Prostate gland (tissue), 2 donors: ENCODE results near the gene CUX1. TPM values are rescaled to one million over a fixed set of nuclear protein-coding genes. Genes with fewer than 3 reads are reported as not detected.
A peak's percentile ranks its signal among the peaks of the same experiment; 100 is the strongest.

Experiments
- DNase-seq: peaks from one replicate; pipeline ENCODE4 v3.0.0-alpha.2; 2019; ENCODE audit warnings: low spot score
- H3K27ac ChIP-seq, 2 donors: fragments of 200-600 bp; sonication (generic); 2 replicates each; pipeline ENCODE4 v1.5.1; 2017 to 2019
- H3K27me3 ChIP-seq: fragments of 200-600 bp; sonication (generic); replicated peaks from 2 replicates; pipeline ENCODE4 v1.5.1; 2019; ENCODE audit not compliant: insufficient read depth
- H3K36me3 ChIP-seq, 2 donors: fragments of 200-600 bp; sonication (generic); 1 replicate in 1 of 2; 2 replicates in 1 of 2; pipeline versions ENCODE4 v1.5.1 to v1.8.1; 2017 to 2019
- H3K4me1 ChIP-seq: fragments of 200-600 bp; sonication (generic); replicated peaks from 2 replicates; pipeline ENCODE4 v1.5.1; 2019
- H3K4me3 ChIP-seq, 2 donors: fragments of 200-600 bp; sonication (generic); 2 replicates each; pipeline ENCODE4 v1.5.1; 2017 to 2019
- H3K9me3 ChIP-seq: fragments of 200-600 bp; sonication (generic); 2 replicates; pipeline ENCODE4 v1.5.1; 2017
- POLR2A ChIP-seq: fragments of 450-650 bp; IDR thresholded peaks from one replicate; pipeline ENCODE4 v1.6.1; 2016; ENCODE audit warnings: antibody characterized with exemption, mild to moderate bottlenecking
- POLR2AphosphoS5 ChIP-seq: sonication (generic); formaldehyde crosslinking; IDR thresholded peaks from one replicate; pipeline ENCODE4 v1.6.1; 2017; ENCODE audit warnings: antibody characterized with exemption
- WGBS: methylation state at CpG from one replicate; pipeline ENCODE4 v1.1.5; 2018; 5-methylcytosine and 5-hydroxymethylcytosine counted together
- intact Hi-C: fragments of 100-400 bp; cut with DNase I; formaldehyde crosslinking; loops from one replicate; pipeline ENCODE4 v1.14.2; 2022
- total RNA-seq, 2 donors: library from RNA; depleted of rRNA; stranded (reverse); fragments of >200 nt; gene quantifications; one replicate each; pipeline ENCODE4 v1.1.0, GENCODE V29; 2016
- TF ChIP-seq, protein P1 (sequence below), 4 experiments: fragments of 200-600 bp in 2 of 4; fragments of 450-650 bp in 2 of 4; sonication (generic) in 2 of 4; IDR thresholded peaks; 1 replicate in 3 of 4; 2 replicates in 1 of 4; pipeline ENCODE4 v1.5.1; 2016 to 2019; ENCODE audit warnings: antibody characterized with exemption in 4 of 4, mild to moderate bottlenecking in 2 of 4, moderate library complexity in 2 of 4

CUX1 gene
- total RNA-seq, 2 donors from 2014 or later, result 96.3 to 99.2 TPM

DNA sequence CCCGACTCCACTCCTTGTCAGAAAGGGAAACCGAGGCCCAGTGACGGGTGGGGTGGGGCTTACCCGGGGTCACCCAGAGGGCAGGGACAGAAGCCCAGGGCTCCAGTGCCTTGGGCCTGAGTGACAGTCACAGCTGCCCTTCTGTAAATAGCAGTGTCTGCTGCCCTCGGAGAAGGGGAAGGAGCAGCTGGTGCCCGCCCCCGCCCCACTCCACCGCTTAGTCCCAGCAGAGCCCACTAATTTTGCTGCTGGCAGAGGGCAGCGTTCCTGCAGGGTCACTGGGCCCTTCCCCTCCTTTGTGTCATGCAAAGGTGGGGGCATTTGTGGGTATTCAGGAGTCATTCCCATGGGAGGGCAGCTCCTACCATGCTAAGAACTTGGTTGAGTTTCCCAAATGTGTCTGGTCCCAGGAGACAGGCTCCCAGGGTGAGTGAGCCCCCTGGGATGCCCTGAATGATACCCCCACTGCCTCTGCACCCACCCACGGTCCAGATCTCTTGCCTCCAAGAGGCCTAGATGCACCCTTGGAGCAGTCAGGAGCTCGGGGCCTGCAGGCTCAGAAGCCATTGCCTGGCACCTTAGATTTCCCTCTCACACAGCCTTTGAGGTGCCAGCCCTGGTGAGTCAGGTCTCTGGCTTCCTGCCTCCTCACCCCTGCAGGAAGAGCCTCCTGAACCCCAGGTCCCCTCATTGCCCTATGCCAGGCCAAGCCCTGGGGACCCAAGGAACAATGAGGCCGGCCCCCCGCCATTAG lies 486.4 kb downstream of the CUX1 start:
- Histone ChIP-seq H3K4me3 (no peak overlapping the region), H3K36me3 (no peaks in the 10 kb centered on the region), H3K27me3 (no peaks in the 10 kb centered on the region), H3K9me3 (no peaks in the 10 kb centered on the region), H3K27ac (no peak overlapping the region), H3K4me1 (peaks cover 6% of the 10 kb centered on the region)
- intact Hi-C loops, result no loop called here
- WGBS, result 86% methylated on average over 13 of the region's 13 CpGs
- no peak for DNase-seq
- no peak for TF ChIP-seq POLR2AphosphoS5
- no peak for TF ChIP-seq POLR2A
- TF ChIP-seq, protein P1, sequence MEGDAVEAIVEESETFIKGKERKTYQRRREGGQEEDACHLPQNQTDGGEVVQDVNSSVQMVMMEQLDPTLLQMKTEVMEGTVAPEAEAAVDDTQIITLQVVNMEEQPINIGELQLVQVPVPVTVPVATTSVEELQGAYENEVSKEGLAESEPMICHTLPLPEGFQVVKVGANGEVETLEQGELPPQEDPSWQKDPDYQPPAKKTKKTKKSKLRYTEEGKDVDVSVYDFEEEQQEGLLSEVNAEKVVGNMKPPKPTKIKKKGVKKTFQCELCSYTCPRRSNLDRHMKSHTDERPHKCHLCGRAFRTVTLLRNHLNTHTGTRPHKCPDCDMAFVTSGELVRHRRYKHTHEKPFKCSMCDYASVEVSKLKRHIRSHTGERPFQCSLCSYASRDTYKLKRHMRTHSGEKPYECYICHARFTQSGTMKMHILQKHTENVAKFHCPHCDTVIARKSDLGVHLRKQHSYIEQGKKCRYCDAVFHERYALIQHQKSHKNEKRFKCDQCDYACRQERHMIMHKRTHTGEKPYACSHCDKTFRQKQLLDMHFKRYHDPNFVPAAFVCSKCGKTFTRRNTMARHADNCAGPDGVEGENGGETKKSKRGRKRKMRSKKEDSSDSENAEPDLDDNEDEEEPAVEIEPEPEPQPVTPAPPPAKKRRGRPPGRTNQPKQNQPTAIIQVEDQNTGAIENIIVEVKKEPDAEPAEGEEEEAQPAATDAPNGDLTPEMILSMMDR (IDR thresholded peaks at IDR 0.05), result no peak

DNA sequence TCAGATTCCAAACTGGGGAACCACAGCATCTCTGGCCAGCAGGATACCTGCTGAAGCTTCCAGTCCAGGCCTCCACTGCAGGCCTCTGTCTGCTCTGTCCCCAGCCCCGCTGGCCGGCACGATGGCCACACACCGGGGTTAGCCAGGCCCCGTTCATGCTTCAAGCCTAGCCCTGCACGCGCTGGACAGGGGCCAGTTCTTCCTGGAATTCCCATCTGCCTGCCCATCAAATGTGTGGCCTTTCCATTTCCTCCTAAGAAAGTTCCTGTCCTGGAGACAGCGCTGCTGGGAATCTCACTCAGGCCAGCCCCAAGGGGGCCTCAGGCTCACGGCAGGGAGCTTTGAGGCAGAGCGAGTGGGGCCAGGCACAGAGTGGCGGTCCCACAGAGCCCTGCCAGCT lies 487.2 kb downstream of the CUX1 start:
- TF ChIP-seq POLR2AphosphoS5, result no peak
- TF ChIP-seq POLR2A, result no peak
- TF ChIP-seq, protein P1 (IDR thresholded peaks at IDR 0.05), result no peak
- 73% methylated on average over 11 of the region's 11 CpGs for WGBS
- Histone ChIP-seq H3K27ac (no peak overlapping the region), H3K36me3 (no peaks in the 10 kb centered on the region), H3K4me3 (no peak overlapping the region), H3K27me3 (no peaks in the 10 kb centered on the region), H3K9me3 (no peaks in the 10 kb centered on the region), H3K4me1 (peaks cover 6% of the 10 kb centered on the region)
- DNase-seq, result no peak
- intact Hi-C loops, result no loop called here

DNA sequence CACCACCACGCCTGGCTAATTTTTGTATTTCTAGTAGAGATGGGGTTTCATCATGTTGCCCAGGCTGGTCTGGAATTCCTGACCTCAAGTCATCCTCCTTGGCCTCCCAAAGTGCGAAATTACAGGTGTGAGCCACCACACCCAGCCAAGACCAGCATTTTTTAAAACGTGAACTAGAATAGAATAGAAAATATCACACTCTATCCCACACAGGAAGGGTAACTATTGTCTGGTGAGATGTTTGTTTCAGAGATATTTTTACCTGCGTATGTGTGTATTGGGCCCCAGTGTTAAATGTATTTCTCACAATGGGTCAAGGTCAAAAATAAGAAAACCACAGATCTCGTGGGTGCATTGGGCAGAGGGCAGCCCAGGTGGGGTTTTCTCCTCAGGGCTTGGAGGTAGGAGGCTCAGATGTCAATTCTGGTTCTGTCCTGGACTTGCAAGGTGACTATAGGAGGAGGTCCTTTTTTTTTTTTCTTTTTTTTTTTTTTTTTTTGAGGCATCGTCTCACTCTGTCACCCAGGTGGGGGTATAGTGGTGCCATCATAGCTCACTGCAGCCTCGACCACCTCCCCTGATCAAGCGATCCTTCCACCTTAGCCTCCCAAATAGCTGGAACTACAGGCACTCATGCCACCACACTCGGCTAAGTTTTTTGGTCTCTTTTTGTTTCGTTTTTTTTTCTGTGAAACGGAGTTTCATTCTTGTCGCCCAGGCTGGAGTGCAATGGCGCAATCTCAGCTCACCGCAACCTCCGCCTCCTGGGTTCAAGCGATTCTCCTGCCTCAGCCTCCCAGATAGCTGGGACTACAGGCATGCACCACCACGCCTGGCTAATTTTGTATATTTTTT lies 488.2 kb downstream of the CUX1 start:
- Histone ChIP-seq H3K4me1 (peaks cover 6% of the 10 kb centered on the region), H3K9me3 (no peaks in the 10 kb centered on the region), H3K4me3 (no peak overlapping the region), H3K36me3 (no peaks in the 10 kb centered on the region), H3K27ac (no peak overlapping the region), H3K27me3 (no peaks in the 10 kb centered on the region)
- 94% methylated on average over 17 of the region's 17 CpGs for WGBS
- intact Hi-C loops, result no loop called here
- no peak for DNase-seq
- TF ChIP-seq, protein P1 (IDR thresholded peaks at IDR 0.05), result no peak
- no peak for TF ChIP-seq POLR2A

DNA sequence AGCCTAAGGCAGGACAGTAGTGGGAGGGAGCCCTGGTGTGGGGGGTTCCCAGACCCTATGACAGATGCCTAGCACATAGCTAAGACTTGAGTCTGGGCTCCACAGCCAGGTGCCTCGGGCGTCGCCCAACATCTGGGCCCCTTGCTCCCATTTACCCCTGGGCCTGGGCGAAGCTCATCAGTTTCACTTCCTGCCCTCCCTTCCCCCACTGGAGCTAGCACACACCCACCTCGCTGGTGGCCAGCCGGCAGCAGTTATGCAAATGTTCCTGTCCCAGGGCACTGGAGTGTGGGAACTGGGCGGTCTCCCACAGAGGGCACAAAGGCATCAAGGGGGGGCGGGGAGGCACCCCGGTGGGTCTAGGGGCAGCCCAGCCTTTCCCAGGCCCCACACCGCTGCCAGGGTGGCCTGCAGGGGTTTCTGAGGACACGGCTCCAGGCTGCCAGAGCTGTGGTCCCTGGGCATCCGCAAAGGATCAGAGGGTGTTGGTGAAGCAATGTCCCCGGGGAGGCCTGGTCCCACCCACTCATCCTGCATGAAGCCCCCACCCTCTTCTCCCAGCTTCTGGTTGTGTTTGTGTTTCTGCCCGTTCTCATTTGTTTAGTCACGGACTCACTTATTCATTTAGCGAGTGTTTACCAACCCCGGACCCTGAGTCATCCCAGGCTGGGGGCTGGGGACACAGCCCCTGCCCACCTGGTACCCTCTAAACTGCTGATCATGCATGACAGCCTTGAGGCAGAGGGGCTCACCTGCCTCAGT lies 489.7 kb downstream of the CUX1 start:
- intact Hi-C loops, result no loop called here
- H3K4me1 ChIP-seq, result peaks cover 6% of the 10 kb centered on the region
- H3K36me3 ChIP-seq, result no peaks in the 10 kb centered on the region
- H3K9me3 ChIP-seq, result no peaks in the 10 kb centered on the region
- DNase-seq, result peak; percentile 43
- no peaks in the 10 kb centered on the region for H3K27me3 ChIP-seq
- 37% methylated on average over 17 of the region's 17 CpGs for WGBS
- H3K27ac ChIP-seq, result no peak overlapping the region
- TF ChIP-seq, protein P1 (IDR thresholded peaks at IDR 0.05), result no peak
- TF ChIP-seq POLR2A, result no peak
- TF ChIP-seq POLR2AphosphoS5, result no peak
- H3K4me3 ChIP-seq, result no peak overlapping the region
